AG04449 (cell line): ENCODE data around the gene SHH.

ENCODE experiments used
- CTCF ChIA-PET: fragments of 350-600 bp; formaldehyde crosslinking; extraction: SDS; loops from one replicate; lab custom pipeline; 2021; ENCODE audit warnings: antibody characterized with exemption; lab: Yijun Ruan, JAX
- POLR2A ChIA-PET: fragments of 400-600, 350-600 bp; formaldehyde crosslinking; extraction: SDS; loops from one replicate; lab custom pipeline; 2020; ENCODE audit warnings: antibody characterized with exemption, inconsistent platforms; lab: Yijun Ruan, JAX
- DNase-seq: peaks from one replicate; pipeline ENCODE4 v3.0.0-alpha.2; 2010; ENCODE audit warnings: low read depth, low spot score
- H3K4me3 ChIP-seq: 2 replicates; pipeline ENCODE4 v1.5.1; 2011; ENCODE audit warnings: low read depth, mild to moderate bottlenecking, control low read depth, low read length
- TF ChIP-seq, protein P1 (sequence below): IDR thresholded peaks from one replicate; pipeline ENCODE4 v1.5.1; 2011; ENCODE audit warnings: mild to moderate bottlenecking, moderate library complexity, low read length, control low read depth, inconsistent platforms; ENCODE audit not compliant: insufficient read depth; ENCODE audit errors: missing control alignments

Gene SHH

GRCh38 chr7:155795401-155795800, 16.9 kb downstream of the SHH start:
- TF ChIP-seq, protein P1, sequence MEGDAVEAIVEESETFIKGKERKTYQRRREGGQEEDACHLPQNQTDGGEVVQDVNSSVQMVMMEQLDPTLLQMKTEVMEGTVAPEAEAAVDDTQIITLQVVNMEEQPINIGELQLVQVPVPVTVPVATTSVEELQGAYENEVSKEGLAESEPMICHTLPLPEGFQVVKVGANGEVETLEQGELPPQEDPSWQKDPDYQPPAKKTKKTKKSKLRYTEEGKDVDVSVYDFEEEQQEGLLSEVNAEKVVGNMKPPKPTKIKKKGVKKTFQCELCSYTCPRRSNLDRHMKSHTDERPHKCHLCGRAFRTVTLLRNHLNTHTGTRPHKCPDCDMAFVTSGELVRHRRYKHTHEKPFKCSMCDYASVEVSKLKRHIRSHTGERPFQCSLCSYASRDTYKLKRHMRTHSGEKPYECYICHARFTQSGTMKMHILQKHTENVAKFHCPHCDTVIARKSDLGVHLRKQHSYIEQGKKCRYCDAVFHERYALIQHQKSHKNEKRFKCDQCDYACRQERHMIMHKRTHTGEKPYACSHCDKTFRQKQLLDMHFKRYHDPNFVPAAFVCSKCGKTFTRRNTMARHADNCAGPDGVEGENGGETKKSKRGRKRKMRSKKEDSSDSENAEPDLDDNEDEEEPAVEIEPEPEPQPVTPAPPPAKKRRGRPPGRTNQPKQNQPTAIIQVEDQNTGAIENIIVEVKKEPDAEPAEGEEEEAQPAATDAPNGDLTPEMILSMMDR = no peak
- DNase-seq = no peak
- H3K4me3 ChIP-seq = no peak overlapping the region
- POLR2A ChIA-PET = no interaction called here
- CTCF ChIA-PET = interaction anchor here (0.9 to 6.3 kb wide), 6 partner anchors 8 to 1031 kb away, joined by 3 to 73 read pairs (median 6); no protein-coding TSS in a partner anchor

- POLR2A ChIA-PET = no interaction called here
- H3K4me3 ChIP-seq = no peak overlapping the region
- no peak for DNase-seq
- CTCF ChIA-PET = interaction anchor here (0.8 to 6.3 kb wide), 5 partner anchors 11 to 1032 kb away, joined by 4 to 73 read pairs (median 9); no protein-coding TSS in a partner anchor
- TF ChIP-seq, protein P1 = no peak
Observed at GRCh38 chr7:155794196-155794595, 18.1 kb downstream of the SHH start.

GRCh38 chr7:155793720-155794119, 18.5 kb downstream of the SHH start:
- CTCF ChIA-PET = interaction anchor here (0.8 to 6.3 kb wide), 5 partner anchors 11 to 1032 kb away, joined by 4 to 73 read pairs (median 9); no protein-coding TSS in a partner anchor
- H3K4me3 ChIP-seq = no peak overlapping the region
- no peak for DNase-seq
- POLR2A ChIA-PET = no interaction called here
- TF ChIP-seq, protein P1 = no peak

DNA sequence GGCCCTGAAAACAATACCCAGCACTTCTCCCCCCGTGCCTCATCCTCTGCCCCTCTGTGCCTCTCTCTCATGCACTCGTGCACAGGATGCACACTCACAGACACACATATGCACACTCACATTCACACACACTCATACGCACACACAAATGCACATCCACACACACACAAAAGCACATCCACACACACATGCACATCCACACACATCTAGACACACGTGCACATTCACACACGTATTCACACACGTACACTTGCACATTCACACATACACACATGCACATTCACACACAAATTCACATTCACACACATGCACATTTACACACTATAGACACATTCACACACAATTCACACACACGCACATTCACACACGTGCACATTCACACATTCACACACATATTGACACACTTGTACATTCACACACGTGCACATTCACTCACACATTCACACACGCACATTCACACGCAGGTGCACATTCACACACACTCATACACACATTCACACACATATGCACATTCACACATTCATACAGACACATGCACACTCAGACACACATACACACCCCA, 19.2 kb downstream of the SHH start:
- ChIA-PET CTCF (interaction anchor here (2.8 kb wide), 1 partner anchor 12 kb away, joined by 9 read pairs; no protein-coding TSS in a partner anchor), POLR2A (no interaction called here)
- DNase-seq = no peak
- TF ChIP-seq, protein P1 = no peak
- H3K4me3 ChIP-seq = no peak overlapping the region

DNA sequence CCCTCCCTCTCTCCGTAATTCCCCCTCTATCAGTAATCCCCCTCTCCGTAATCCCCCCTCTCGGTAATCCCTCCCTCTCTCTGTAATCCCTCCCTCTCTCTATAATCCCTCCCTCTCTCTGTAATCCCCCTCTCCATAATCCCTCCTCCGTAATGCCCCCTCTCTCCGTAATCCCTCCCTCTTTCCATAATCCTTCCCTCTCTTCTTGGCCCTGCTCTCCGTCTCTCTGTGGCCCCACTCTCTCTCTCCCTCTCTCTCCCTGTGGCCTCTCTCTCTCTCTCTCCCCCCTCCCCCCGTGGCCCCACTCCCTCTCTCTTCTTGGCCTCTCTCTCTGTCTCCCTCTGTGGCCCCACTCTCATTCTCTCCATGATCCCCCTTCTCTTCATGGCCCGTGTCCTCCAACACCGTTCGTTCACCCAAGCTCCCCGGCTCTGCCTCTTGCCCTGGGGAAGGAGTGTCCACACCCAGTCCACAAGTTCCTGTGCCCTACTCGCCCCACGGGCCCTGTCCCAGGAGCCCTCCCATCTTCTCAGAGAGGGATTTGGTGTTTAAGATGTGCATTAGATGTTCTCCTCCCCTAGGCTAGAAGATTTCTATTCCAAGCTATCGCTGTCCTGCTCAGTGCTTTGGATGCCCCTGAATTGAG, 19.8 kb downstream of the SHH start:
- POLR2A ChIA-PET = no interaction called here
- no peak for DNase-seq
- H3K4me3 ChIP-seq = no peak overlapping the region
- TF ChIP-seq, protein P1 = no peak
- CTCF ChIA-PET = no interaction called here

- DNase-seq = no peak
- ChIA-PET POLR2A (no interaction called here), CTCF (interaction anchor here (0.5 kb wide), 1 partner anchor 1179 kb away, joined by 3 read pairs; no protein-coding TSS in a partner anchor)
- TF ChIP-seq, protein P1 = no peak
- H3K4me3 ChIP-seq = no peak overlapping the region
Observed at GRCh38 chr7:155791836-155792235, 20.4 kb downstream of the SHH start.
